ENCODE results near the gene ZNF524. TPM values are rescaled to one million over a fixed set of nuclear protein-coding genes. Genes with fewer than 3 reads are reported as not detected.
A peak's percentile ranks its signal among the peaks of the same experiment; 100 is the strongest.

ZNF524 gene
- total RNA-seq, 1 donor from 2014 or later = 6.3 TPM

DNA sequence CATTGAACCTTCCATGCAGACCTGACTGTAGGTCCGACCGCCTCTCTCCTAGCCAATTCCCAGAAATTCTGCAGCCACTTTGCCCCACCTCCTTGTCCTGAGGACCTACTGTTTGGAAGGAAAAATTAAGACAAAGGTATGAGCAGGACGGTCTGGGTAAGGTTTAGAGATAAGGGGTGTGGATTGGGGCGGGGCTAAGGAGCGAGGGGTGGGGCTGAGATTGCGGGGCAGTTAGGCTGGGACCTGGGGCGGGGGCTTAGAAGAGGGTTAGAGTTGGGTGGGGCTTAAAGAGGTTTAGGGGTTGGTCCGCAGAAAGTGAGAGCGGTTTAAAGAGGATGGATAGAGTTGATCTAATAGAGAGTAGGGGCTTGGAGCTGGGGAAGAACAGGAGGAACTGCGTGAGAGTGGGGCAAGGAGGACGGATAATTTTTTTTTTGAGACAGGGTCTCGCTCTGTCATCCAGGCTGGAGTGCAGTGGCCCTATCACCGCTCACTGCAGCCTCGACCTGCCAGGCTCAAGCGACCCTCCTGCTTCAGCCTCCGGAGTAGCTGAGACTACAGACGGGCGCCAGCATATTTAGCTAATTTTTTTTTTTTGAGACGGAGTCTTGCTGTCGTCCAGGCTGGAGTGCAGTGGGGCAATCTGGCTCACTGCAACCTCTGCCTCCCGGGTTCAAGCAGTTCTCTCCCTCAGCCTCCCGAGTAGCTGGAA lies 3.6 kb downstream of the ZNF524 start:
- Mint-ChIP-seq H3K27ac (ENCODE audit: unreplicated experiment) (no peak overlapping the region), H3K9me3 (ENCODE audit: unreplicated experiment) (peaks cover 3% of the 10 kb centered on the region), H3K4me3 (ENCODE audit: unreplicated experiment) (peak overlapping the region; percentile 69), H3K36me3 (ENCODE audit: low read depth, unreplicated experiment) (peaks cover 9% of the 10 kb centered on the region), H3K4me1 (ENCODE audit: low read depth, unreplicated experiment) (peaks cover 16% of the 10 kb centered on the region), H3K27me3 (ENCODE audit: low read depth, unreplicated experiment) (no peaks in the 10 kb centered on the region)
- peaks cover 34% of the 10 kb centered on the region for H3K79me2 ChIP-seq (ENCODE audit: insufficient read depth, low read length)
- H4K20me1 ChIP-seq (ENCODE audit: insufficient read depth, low read length) = peaks cover 22% of the 10 kb centered on the region
- TF ChIP-seq, protein P1, sequence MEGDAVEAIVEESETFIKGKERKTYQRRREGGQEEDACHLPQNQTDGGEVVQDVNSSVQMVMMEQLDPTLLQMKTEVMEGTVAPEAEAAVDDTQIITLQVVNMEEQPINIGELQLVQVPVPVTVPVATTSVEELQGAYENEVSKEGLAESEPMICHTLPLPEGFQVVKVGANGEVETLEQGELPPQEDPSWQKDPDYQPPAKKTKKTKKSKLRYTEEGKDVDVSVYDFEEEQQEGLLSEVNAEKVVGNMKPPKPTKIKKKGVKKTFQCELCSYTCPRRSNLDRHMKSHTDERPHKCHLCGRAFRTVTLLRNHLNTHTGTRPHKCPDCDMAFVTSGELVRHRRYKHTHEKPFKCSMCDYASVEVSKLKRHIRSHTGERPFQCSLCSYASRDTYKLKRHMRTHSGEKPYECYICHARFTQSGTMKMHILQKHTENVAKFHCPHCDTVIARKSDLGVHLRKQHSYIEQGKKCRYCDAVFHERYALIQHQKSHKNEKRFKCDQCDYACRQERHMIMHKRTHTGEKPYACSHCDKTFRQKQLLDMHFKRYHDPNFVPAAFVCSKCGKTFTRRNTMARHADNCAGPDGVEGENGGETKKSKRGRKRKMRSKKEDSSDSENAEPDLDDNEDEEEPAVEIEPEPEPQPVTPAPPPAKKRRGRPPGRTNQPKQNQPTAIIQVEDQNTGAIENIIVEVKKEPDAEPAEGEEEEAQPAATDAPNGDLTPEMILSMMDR (IDR thresholded peaks at IDR 0.05; ENCODE audit: insufficient read depth, low read depth, low read length) = no peak
- TF ChIP-seq EZH2 (IDR thresholded peaks at IDR 0.05; ENCODE audit: insufficient read depth, low read length) = no peak
- DNase-seq (ENCODE audit: low read depth) = no peak
- no peaks in the 10 kb centered on the region for H3K9me3 ChIP-seq (ENCODE audit: insufficient read depth, low read depth, low read length)
- no peak for FAIRE-seq
- no peaks in the 10 kb centered on the region for H3K36me3 ChIP-seq (ENCODE audit: insufficient read depth, low read length)
- H3K4me1 ChIP-seq (ENCODE audit: insufficient read depth, low read length) = peaks cover 14% of the 10 kb centered on the region
- no peaks in the 10 kb centered on the region for H3K27me3 ChIP-seq (ENCODE audit: insufficient read depth, low read length)
- no peak overlapping the region for H3K4me3 ChIP-seq (ENCODE audit: insufficient read depth, low read depth, low read length)
- H3K4me2 ChIP-seq (ENCODE audit: low read length) = peak overlapping the region; percentile 99
- no peak overlapping the region for H3K27ac ChIP-seq (ENCODE audit: low read depth, low read length)
- H2AFZ ChIP-seq (ENCODE audit: low read depth, low read length) = no peak overlapping the region
- no peak overlapping the region for H3K9ac ChIP-seq (ENCODE audit: low read length)

DNA sequence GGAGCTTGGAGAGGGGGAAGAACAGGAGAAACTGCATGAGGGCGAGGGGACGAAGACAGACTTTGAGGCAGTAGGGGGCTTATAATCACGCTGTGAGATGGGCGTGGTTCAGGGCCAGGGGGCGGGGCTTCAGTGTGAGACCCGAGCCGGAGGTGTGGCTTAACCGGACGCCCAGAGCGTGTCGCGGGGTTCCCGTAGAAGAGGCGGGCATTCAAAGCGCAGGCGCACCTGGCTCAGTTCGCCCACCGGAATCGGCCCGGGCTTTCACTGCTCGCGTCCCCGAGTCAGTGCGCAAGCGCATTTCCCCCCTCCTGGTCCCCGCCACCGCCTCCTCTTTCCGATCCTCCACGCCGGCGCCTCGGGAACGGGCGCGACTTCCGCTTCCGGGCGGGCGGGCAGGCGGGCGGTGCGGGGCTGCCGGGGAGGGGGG lies 5.1 kb downstream of the ZNF524 start:
- H3K27me3 Mint-ChIP-seq (ENCODE audit: low read depth, unreplicated experiment) = no peaks in the 10 kb centered on the region
- Histone ChIP-seq H3K4me1 (ENCODE audit: insufficient read depth, low read length) (peaks cover 14% of the 10 kb centered on the region), H3K4me3 (ENCODE audit: insufficient read depth, low read depth, low read length) (peak overlapping the region; percentile 93), H3K9me3 (ENCODE audit: insufficient read depth, low read depth, low read length) (no peaks in the 10 kb centered on the region), H2AFZ (ENCODE audit: low read depth, low read length) (no peak overlapping the region), H3K27ac (ENCODE audit: low read depth, low read length) (peak overlapping the region; percentile 73), H3K9ac (ENCODE audit: low read length) (peak overlapping the region; percentile 93), H4K20me1 (ENCODE audit: insufficient read depth, low read length) (peaks cover 36% of the 10 kb centered on the region), H3K27me3 (ENCODE audit: insufficient read depth, low read length) (no peaks in the 10 kb centered on the region), H3K79me2 (ENCODE audit: insufficient read depth, low read length) (peaks cover 49% of the 10 kb centered on the region), H3K36me3 (ENCODE audit: insufficient read depth, low read length) (peaks cover 6% of the 10 kb centered on the region), H3K4me2 (ENCODE audit: low read length) (peak overlapping the region; percentile 99)
- peaks cover 2% of the 10 kb centered on the region for H3K9me3 Mint-ChIP-seq (ENCODE audit: unreplicated experiment)
- peaks cover 15% of the 10 kb centered on the region for H3K4me1 Mint-ChIP-seq (ENCODE audit: low read depth, unreplicated experiment)
- TF ChIP-seq, protein P1 (IDR thresholded peaks at IDR 0.05; ENCODE audit: insufficient read depth, low read depth, low read length) = no peak
- no peak for TF ChIP-seq EZH2 (IDR thresholded peaks at IDR 0.05; ENCODE audit: insufficient read depth, low read length)
- H3K27ac Mint-ChIP-seq (ENCODE audit: unreplicated experiment) = peak overlapping the region; percentile 96
- H3K4me3 Mint-ChIP-seq (ENCODE audit: unreplicated experiment) = peak overlapping the region; percentile 86
- no peak for FAIRE-seq
- peaks cover 21% of the 10 kb centered on the region for H3K36me3 Mint-ChIP-seq (ENCODE audit: low read depth, unreplicated experiment)
- peak; percentile 86 for DNase-seq (ENCODE audit: low read depth)
